Natural killer cell (primary cell): ENCODE data around the gene PITX2. TPM values are rescaled to one million over a fixed set of nuclear protein-coding genes. Genes with fewer than 3 reads are reported as not detected.

Experiments
- ATAC-seq, 3 donors: fragments of 150-1000 bp in 2 of 3; fragments of 200-7000 bp in 1 of 3; cut with Tn5 transposase; 1 replicate in 1 of 3; 2 replicates in 2 of 3; pipeline ENCODE4 v1.10.0; 2021; ENCODE audit warnings: mild to moderate bottlenecking in 2 of 3, moderate library complexity in 2 of 3
- DNase-seq, 2 donors: peaks; one replicate each; pipeline versions ENCODE4 v3.0.0 to v3.0.0-alpha.2; 2013 to 2021; ENCODE audit warnings: mixed read lengths in 1 of 2
- H3K27ac ChIP-seq: one replicate; pipeline ENCODE4 v1.5.1; 2013; ENCODE audit warnings: mild to moderate bottlenecking, low read length
- H3K27me3 ChIP-seq: one replicate; pipeline ENCODE4 v1.6.1; 2013; ENCODE audit warnings: low read length; ENCODE audit not compliant: control insufficient read depth, insufficient read depth
- H3K36me3 ChIP-seq: one replicate; pipeline ENCODE4 v1.6.1; 2013; ENCODE audit warnings: low read length; ENCODE audit not compliant: control insufficient read depth, insufficient read depth
- H3K4me1 ChIP-seq: one replicate; pipeline ENCODE4 v1.6.1; 2013; ENCODE audit warnings: low read length; ENCODE audit not compliant: control insufficient read depth, insufficient read depth
- H3K4me3 ChIP-seq: one replicate; pipeline ENCODE4 v1.5.1; 2013; ENCODE audit warnings: low read length
- H3K9me3 ChIP-seq: one replicate; pipeline ENCODE4 v1.6.1; 2013; ENCODE audit warnings: low read length; ENCODE audit not compliant: control insufficient read depth, insufficient read depth
- H3K27ac Mint-ChIP-seq, 2 donors: one replicate each; pipeline ENCODE4 v1.8.0; 2022; ENCODE audit warnings: mild to moderate bottlenecking in 2 of 2, mixed read lengths in 2 of 2, moderate library complexity in 1 of 2
- H3K27me3 Mint-ChIP-seq, 2 donors: one replicate each; pipeline ENCODE4 v1.8.0; 2022; ENCODE audit warnings: low read depth in 2 of 2, mixed read lengths in 2 of 2
- H3K36me3 Mint-ChIP-seq: one replicate; pipeline ENCODE4 v1.8.0; 2022; ENCODE audit warnings: mixed read lengths
- H3K4me1 Mint-ChIP-seq, 2 donors: one replicate each; pipeline ENCODE4 v1.8.0; 2022; ENCODE audit warnings: mixed read lengths in 2 of 2
- H3K4me3 Mint-ChIP-seq: one replicate; pipeline ENCODE4 v1.8.0; 2022; ENCODE audit warnings: mild to moderate bottlenecking, moderate library complexity, mixed read lengths
- H3K9me3 Mint-ChIP-seq, 2 donors: one replicate each; pipeline ENCODE4 v1.8.0; 2022; ENCODE audit warnings: mixed read lengths in 2 of 2
- CTCF ChIP-seq: fragments of 200-600 bp; IDR thresholded peaks from one replicate; pipeline ENCODE4 v1.8.0; 2022; ENCODE audit warnings: antibody characterized with exemption
- WGBS: methylation state at CpG from one replicate; pipeline ENCODE4 v1.1.7; 2013; ENCODE audit warnings: missing lambda C conversion rate; ENCODE audit not compliant: insufficient coverage; 5-methylcytosine and 5-hydroxymethylcytosine counted together
- intact Hi-C: fragments of 100-400 bp; cut with micrococcal nuclease; formaldehyde crosslinking; loops from one replicate; pipeline ENCODE4 v1.14.2; 2022
- total RNA-seq, 4 donors: library from RNA; stranded (reverse); fragments of 120-200 nt in 1 of 4; gene quantifications; one replicate each; pipeline versions ENCODE4 v1.2.3 to v1.2.4, GENCODE V29; 2013 to 2022

PITX2 gene
- total RNA-seq, 3 donors from 2014 or later (not counting 1 experiment from before 2014, with no cell fraction given): not detected

DNA sequence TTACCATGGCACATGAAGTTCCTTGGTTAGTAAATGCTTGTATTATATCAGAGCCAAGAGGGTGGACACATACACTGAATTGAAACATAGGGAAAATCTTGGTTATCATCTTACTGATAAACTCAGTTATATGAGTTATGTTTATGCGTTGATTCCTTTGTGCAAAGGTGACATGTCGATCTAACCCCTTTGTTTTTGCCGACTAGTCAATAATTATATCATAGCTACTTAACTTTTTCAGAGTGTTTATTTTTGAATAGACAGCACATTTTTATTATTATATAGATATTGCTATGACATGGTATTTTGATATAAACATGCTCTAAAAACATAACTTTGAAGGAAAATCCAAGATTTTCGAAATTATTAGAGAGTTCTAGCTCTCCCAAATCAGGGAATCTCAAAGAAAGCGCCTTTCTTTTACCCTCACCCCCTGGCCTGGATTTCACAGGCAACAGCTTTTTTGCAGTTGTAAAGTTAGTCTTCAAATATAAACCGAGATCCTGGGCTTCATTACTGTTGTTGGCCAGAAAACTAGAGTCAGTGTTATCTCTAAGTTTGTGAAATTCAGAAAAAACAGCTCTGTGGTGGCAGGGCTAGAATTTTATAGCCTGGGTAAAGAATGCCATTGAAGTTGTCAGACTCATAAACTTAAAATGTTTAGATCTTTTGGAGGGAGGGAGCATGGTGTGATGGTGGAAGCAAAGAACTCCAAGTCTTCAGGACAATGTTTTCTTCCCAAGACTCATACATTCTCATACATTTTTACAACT lies 45.8 kb upstream of the PITX2 start:
- no peaks in the 10 kb centered on the region for H3K27me3 ChIP-seq
- no peak for DNase-seq
- Mint-ChIP-seq H3K9me3 (peaks cover 2 to 3% of the 10 kb centered on the region in 2 donors), H3K4me3 (no peak overlapping the region), H3K27me3 (peaks cover 5% of the 10 kb centered on the region in 2 donors), H3K27ac (no peak overlapping the region), H3K4me1 (no peaks in the 10 kb centered on the region), H3K36me3 (no peaks in the 10 kb centered on the region)
- H3K9me3 ChIP-seq: no peaks in the 10 kb centered on the region
- ATAC-seq: no peak
- intact Hi-C loops: no loop called here
- TF ChIP-seq CTCF: no peak
- no peak overlapping the region for H3K27ac ChIP-seq
- WGBS: 53% methylated on average over 2 of the region's 6 CpGs
- no peaks in the 10 kb centered on the region for H3K36me3 ChIP-seq
- no peaks in the 10 kb centered on the region for H3K4me1 ChIP-seq
- H3K4me3 ChIP-seq: no peak overlapping the region

- DNase-seq: no peak
- no peak overlapping the region for H3K4me3 ChIP-seq
- ATAC-seq: no peak
- H3K9me3 ChIP-seq: no peaks in the 10 kb centered on the region
- no peaks in the 10 kb centered on the region for H3K4me1 ChIP-seq
- 81% methylated on average over 3 of the region's 3 CpGs for WGBS
- Mint-ChIP-seq H3K36me3 (no peaks in the 10 kb centered on the region), H3K9me3 (peaks cover 2 to 3% of the 10 kb centered on the region in 2 donors), H3K27me3 (peaks cover 5 to 7% of the 10 kb centered on the region in 2 donors), H3K4me1 (no peaks in the 10 kb centered on the region), H3K4me3 (no peak overlapping the region), H3K27ac (no peak overlapping the region)
- intact Hi-C loops: no loop called here
- no peaks in the 10 kb centered on the region for H3K27me3 ChIP-seq
- H3K27ac ChIP-seq: no peak overlapping the region
- no peak for TF ChIP-seq CTCF
- H3K36me3 ChIP-seq: no peaks in the 10 kb centered on the region
Measured at GRCh38 chr4:110667670-110668069, 44.8 kb upstream of the PITX2 start.

DNA sequence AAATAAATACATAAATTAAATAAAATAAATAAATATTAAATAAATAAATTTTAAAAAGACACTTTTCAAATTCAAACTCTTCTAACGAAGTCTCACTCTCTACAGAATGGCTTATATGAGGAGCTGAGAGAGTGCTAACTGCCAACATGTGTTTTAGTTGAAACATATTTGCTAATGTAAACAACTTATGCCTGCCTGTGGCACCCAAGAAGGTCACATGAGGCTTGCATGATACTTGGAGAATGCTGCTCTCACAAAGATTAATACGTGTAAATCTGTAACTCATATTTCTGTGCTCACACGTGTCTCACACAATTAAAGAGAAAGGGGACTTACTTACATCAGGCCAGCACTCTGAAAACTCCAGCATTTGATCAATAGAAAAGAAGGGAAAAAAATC lies 43.2 kb upstream of the PITX2 start:
- H3K4me1 Mint-ChIP-seq: no peaks in the 10 kb centered on the region

More for the DNA sequence above, 43.2 kb upstream of the PITX2 start:
- no peaks in the 10 kb centered on the region for H3K27me3 ChIP-seq
- DNase-seq (no peak), ATAC-seq (no peak)
- Mint-ChIP-seq H3K9me3 (peaks cover 3 to 6% of the 10 kb centered on the region in 2 donors), H3K27ac (no peak overlapping the region), H3K36me3 (no peaks in the 10 kb centered on the region), H3K4me3 (no peak overlapping the region), H3K27me3 (peaks cover 5 to 13% of the 10 kb centered on the region in 2 donors)
- H3K9me3 ChIP-seq: no peaks in the 10 kb centered on the region
- TF ChIP-seq CTCF: no peak
- H3K36me3 ChIP-seq: no peaks in the 10 kb centered on the region
- no peaks in the 10 kb centered on the region for H3K4me1 ChIP-seq
- H3K4me3 ChIP-seq: no peak overlapping the region
- intact Hi-C loops: no loop called here
- WGBS: 100% methylated on average over 3 of the region's 3 CpGs
- H3K27ac ChIP-seq: no peak overlapping the region
